ENCODE measurements around the gene RGS19.

The RGS19 gene

GRCh38 chr20:64025101-64025825 is 54.1 kb downstream of the RGS19 start:
- Histone ChIP-seq H3K4me3 (ENCODE audit: insufficient read depth, low read depth, low read length) (no peak overlapping the region), H3K27ac (ENCODE audit: insufficient read depth, low read depth, low read length, poor library complexity, severe bottlenecking) (no peak overlapping the region), H3K9me3 (ENCODE audit: control insufficient read depth, low read length) (no peaks in the 10 kb centered on the region), H3K4me1 (ENCODE audit: control insufficient read depth, insufficient read depth, low read length) (no peaks in the 10 kb centered on the region), H3K36me3 (ENCODE audit: control insufficient read depth, insufficient read depth, low read length) (peaks cover 42% of the 10 kb centered on the region), H3K27me3 (ENCODE audit: control insufficient read depth, insufficient read depth, low read length, poor library complexity, severe bottlenecking) (no peaks in the 10 kb centered on the region)
- 94 to 95% methylated on average over 18 of the region's 18 CpGs for WGBS, 2 experiments

- H3K27me3 ChIP-seq (ENCODE audit: control insufficient read depth, insufficient read depth, low read length, poor library complexity, severe bottlenecking): no peaks in the 10 kb centered on the region
- H3K4me1 ChIP-seq (ENCODE audit: control insufficient read depth, insufficient read depth, low read length): no peaks in the 10 kb centered on the region
- no peaks in the 10 kb centered on the region for H3K9me3 ChIP-seq (ENCODE audit: control insufficient read depth, low read length)
- no peak overlapping the region for H3K27ac ChIP-seq (ENCODE audit: insufficient read depth, low read depth, low read length, poor library complexity, severe bottlenecking)
- WGBS, 2 experiments: 92 to 93% methylated on average over 17 of the region's 17 CpGs
- no peak overlapping the region for H3K4me3 ChIP-seq (ENCODE audit: insufficient read depth, low read depth, low read length)
- H3K36me3 ChIP-seq (ENCODE audit: control insufficient read depth, insufficient read depth, low read length): peaks cover 46% of the 10 kb centered on the region
Observed at GRCh38 chr20:64024141-64024990, 55.0 kb downstream of the RGS19 start.

- Histone ChIP-seq H3K27ac (ENCODE audit: insufficient read depth, low read depth, low read length, poor library complexity, severe bottlenecking) (no peak overlapping the region), H3K4me1 (ENCODE audit: control insufficient read depth, insufficient read depth, low read length) (no peaks in the 10 kb centered on the region), H3K36me3 (ENCODE audit: control insufficient read depth, insufficient read depth, low read length) (peaks cover 51% of the 10 kb centered on the region), H3K4me3 (ENCODE audit: insufficient read depth, low read depth, low read length) (no peak overlapping the region), H3K9me3 (ENCODE audit: control insufficient read depth, low read length) (no peaks in the 10 kb centered on the region), H3K27me3 (ENCODE audit: control insufficient read depth, insufficient read depth, low read length, poor library complexity, severe bottlenecking) (no peaks in the 10 kb centered on the region)
- WGBS, 2 experiments: 93 to 95% methylated on average over 15 of the region's 15 CpGs
Observed at GRCh38 chr20:64023361-64024140, 55.8 kb downstream of the RGS19 start.
